HTR-8/SVneo (cell line): ENCODE results near the gene CUL7.
"Not testable (repeated sequence)": the region's sequence is repeated elsewhere in the genome, so short reads cannot be mapped to it uniquely, and the experiment has no call there.

ENCODE experiments used
- DNase-seq: peaks from one replicate; pipeline ENCODE4 v3.0.0; 2011; ENCODE audit warnings: low spot score, mixed read lengths; ENCODE audit not compliant: insufficient read length
- FAIRE-seq: peaks from 2 replicates; lab custom pipeline; 2011; peaks lifted over from hg19 to GRCh38; lab: Jason Lieb, UNC

Gene CUL7

GRCh38 chr6:43052225-43052841, 1.3 kb downstream of the CUL7 start:
- DNase-seq (no peak), FAIRE-seq (no peak)

GRCh38 chr6:43050981-43051380, 2.7 kb downstream of the CUL7 start:
- FAIRE-seq, result no peak
- DNase-seq, result no peak

GRCh38 chr6:43047998-43048397, 5.7 kb downstream of the CUL7 start:
- DNase-seq (no peak), FAIRE-seq (no peak)

GRCh38 chr6:43045371-43045930, 8.2 kb downstream of the CUL7 start:
- peak; percentile 23 for FAIRE-seq
- no peak for DNase-seq

- DNase-seq, result no peak
- FAIRE-seq, result no peak
Measured at GRCh38 chr6:43043310-43043709, 10.3 kb downstream of the CUL7 start.

- not testable (repeated sequence) for DNase-seq, FAIRE-seq
Measured at GRCh38 chr6:43041475-43041874, 12.2 kb downstream of the CUL7 start.

- FAIRE-seq (no peak), DNase-seq (no peak)
Measured at GRCh38 chr6:43040542-43041257, 13.0 kb downstream of the CUL7 start.

- DNase-seq (no peak), FAIRE-seq (no peak)
Measured at GRCh38 chr6:43038727-43039126, 14.9 kb downstream of the CUL7 start.

GRCh38 chr6:43037706-43038105, 15.9 kb downstream of the CUL7 start:
- FAIRE-seq, result no peak
- no peak for DNase-seq

- DNase-seq, result no peak
Measured at GRCh38 chr6:43037197-43037596, 16.5 kb downstream of the CUL7 start.

GRCh38 chr6:43036712-43037111, 16.9 kb downstream of the CUL7 start:
- DNase-seq (no peak), FAIRE-seq (no peak)

More at GRCh38 chr6:43037197-43037596, 16.5 kb downstream of the CUL7 start:
- no peak for FAIRE-seq

- FAIRE-seq, result no peak
Measured at GRCh38 chr6:43035495-43036194, 18.0 kb downstream of the CUL7 start.

GRCh38 chr6:43034190-43034525, 19.5 kb downstream of the CUL7 start:
- FAIRE-seq, result no peak
- DNase-seq, result no peak

More at GRCh38 chr6:43035495-43036194, 18.0 kb downstream of the CUL7 start:
- DNase-seq, result no peak

GRCh38 chr6:43033496-43034189, 20.0 kb downstream of the CUL7 start:
- FAIRE-seq, result no peak

GRCh38 chr6:43032326-43032725, 21.3 kb downstream of the CUL7 start:
- DNase-seq, result no peak
- no peak for FAIRE-seq

More at GRCh38 chr6:43033496-43034189, 20.0 kb downstream of the CUL7 start:
- DNase-seq, result no peak

GRCh38 chr6:43029120-43029519, 24.5 kb downstream of the CUL7 start:
- DNase-seq (no peak), FAIRE-seq (no peak)

GRCh38 chr6:43026365-43026764, 27.3 kb downstream of the CUL7 start:
- FAIRE-seq, result no peak

GRCh38 chr6:43024436-43024835, 29.2 kb downstream of the CUL7 start:
- DNase-seq (no peak), FAIRE-seq (no peak)

More at GRCh38 chr6:43026365-43026764, 27.3 kb downstream of the CUL7 start:
- DNase-seq, result no peak

GRCh38 chr6:43021270-43022047, 32.2 kb downstream of the CUL7 start, which contains the start of gene RRP36:
Gene RRP36 (plus strand): TSS chr6:43021623. CDS start chr6:43021655, 32 bp downstream.
- DNase-seq, result peak; percentile 85
- FAIRE-seq, result no peak
